Endodermal cell (in vitro differentiated cells): Measurements from ENCODE around the gene LARGE1. TPM values are rescaled to one million over a fixed set of nuclear protein-coding genes. Genes with fewer than 3 reads are reported as not detected.

Source experiments
- DNase-seq: peaks from one replicate; pipeline ENCODE4 v3.0.0-alpha.2; 2017
- H3K27ac ChIP-seq: 2 replicates; pipeline ENCODE4 v1.5.1; 2013; ENCODE audit warnings: mild to moderate bottlenecking, low read depth, low read length, moderate library complexity
- H3K27me3 ChIP-seq: 2 replicates; pipeline ENCODE4 v1.6.1; 2013; ENCODE audit warnings: mild to moderate bottlenecking, low read length, moderate library complexity; ENCODE audit not compliant: insufficient read depth, control insufficient read depth, poor library complexity, severe bottlenecking
- H3K36me3 ChIP-seq: 2 replicates; pipeline ENCODE4 v1.7.0; 2013; ENCODE audit warnings: mild to moderate bottlenecking, low read length, moderate library complexity; ENCODE audit not compliant: control insufficient read depth, insufficient read depth
- H3K4me1 ChIP-seq: one replicate; pipeline ENCODE4 v1.7.0; 2013; ENCODE audit warnings: low read length; ENCODE audit not compliant: control insufficient read depth, insufficient read depth
- H3K4me3 ChIP-seq: 2 replicates; pipeline ENCODE4 v1.5.1; 2013; ENCODE audit warnings: mild to moderate bottlenecking, low read length, moderate library complexity
- H3K9ac ChIP-seq: 2 replicates; pipeline ENCODE4 v1.6.1; 2013; ENCODE audit warnings: mild to moderate bottlenecking, low read length, moderate library complexity; ENCODE audit not compliant: poor library complexity, severe bottlenecking; ENCODE audit errors: extremely low read depth
- H3K9me3 ChIP-seq: 2 replicates; pipeline ENCODE4 v1.6.1; 2013; ENCODE audit warnings: mild to moderate bottlenecking, low read length, moderate library complexity; ENCODE audit not compliant: control insufficient read depth
- H3K27ac Mint-ChIP-seq: 2 replicates; pipeline ENCODE4 v1.8.0; 2020; ENCODE audit warnings: mixed read lengths
- H3K27me3 Mint-ChIP-seq: 2 replicates; pipeline ENCODE4 v1.8.0; 2021; ENCODE audit warnings: mild to moderate bottlenecking, mixed read lengths; ENCODE audit not compliant: insufficient read depth
- H3K36me3 Mint-ChIP-seq: 2 replicates; pipeline ENCODE4 v1.8.0; 2020; ENCODE audit warnings: low read depth, mixed read lengths
- H3K4me1 Mint-ChIP-seq: 2 replicates; pipeline ENCODE4 v1.8.0; 2020; ENCODE audit warnings: mixed read lengths
- H3K4me3 Mint-ChIP-seq: 2 replicates; pipeline ENCODE4 v1.8.0; 2020; ENCODE audit warnings: mild to moderate bottlenecking, moderate library complexity, mixed read lengths
- H3K9me3 Mint-ChIP-seq: 2 replicates; pipeline ENCODE4 v1.8.0; 2020; ENCODE audit warnings: mild to moderate bottlenecking, mixed read lengths
- CTCF ChIP-seq: fragments of 200-600 bp; sonication (generic); conservative IDR thresholded peaks from 2 replicates; pipeline ENCODE4 v1.5.0; 2021; ENCODE audit warnings: antibody characterized with exemption, mild to moderate bottlenecking
- WGBS, 2 experiments: methylation state at CpG; one replicate each; pipeline versions ENCODE4 v1.1.5 to v1.1.7; 2013; ENCODE audit warnings: missing lambda C conversion rate in 2 of 2, mixed read lengths in 1 of 2; ENCODE audit not compliant: insufficient coverage in 1 of 2, insufficient read length in 1 of 2; 5-methylcytosine and 5-hydroxymethylcytosine counted together
- total RNA-seq, 2 donors: library from RNA; stranded (reverse); fragmentation: NEBNext Ultra II Directional in 1 of 2; extraction: Animal tissue kit (Norgen Biotek cat#: 25700) in 1 of 2; gene quantifications; 2 replicates in 1 of 2; 3 replicates in 1 of 2; pipeline ENCODE4 v1.2.1, GENCODE V29; 2021

LARGE1 gene
- total RNA-seq, 2 donors from 2014 or later = 17.5 to 24.3 TPM

- H3K36me3 Mint-ChIP-seq = no peaks in the 10 kb centered on the region
- peaks cover 3% of the 10 kb centered on the region for H3K4me1 Mint-ChIP-seq
- H3K36me3 ChIP-seq = no peaks in the 10 kb centered on the region
- TF ChIP-seq CTCF = no peak
- H3K27ac ChIP-seq = no peak overlapping the region
- no peak for DNase-seq
- no peaks in the 10 kb centered on the region for H3K27me3 ChIP-seq
- no peak overlapping the region for H3K9ac ChIP-seq
- H3K4me3 Mint-ChIP-seq = no peak overlapping the region
- H3K4me1 ChIP-seq = no peaks in the 10 kb centered on the region
- no peak overlapping the region for H3K4me3 ChIP-seq
- H3K9me3 Mint-ChIP-seq = no peaks in the 10 kb centered on the region
- 79 to 95% methylated on average over 4 to 7 of the region's 7 CpGs for WGBS, 2 experiments
- H3K9me3 ChIP-seq = no peaks in the 10 kb centered on the region
- peaks cover 2% of the 10 kb centered on the region for H3K27me3 Mint-ChIP-seq
- no peak overlapping the region for H3K27ac Mint-ChIP-seq
These were observed 143.8 kb downstream of the LARGE1 start for GRCh38 chr22:33776491-33776890.

GRCh38 chr22:33774781-33775180 lies 145.5 kb downstream of the LARGE1 start:
- H3K36me3 ChIP-seq = no peaks in the 10 kb centered on the region
- Mint-ChIP-seq H3K27me3 (peaks cover 2% of the 10 kb centered on the region), H3K9me3 (no peaks in the 10 kb centered on the region), H3K4me1 (peaks cover 3% of the 10 kb centered on the region), H3K4me3 (no peak overlapping the region), H3K36me3 (no peaks in the 10 kb centered on the region), H3K27ac (no peak overlapping the region)
- no peak overlapping the region for H3K27ac ChIP-seq
- H3K4me3 ChIP-seq = no peak overlapping the region
- no peaks in the 10 kb centered on the region for H3K4me1 ChIP-seq
- TF ChIP-seq CTCF = no peak
- H3K27me3 ChIP-seq = no peaks in the 10 kb centered on the region
- DNase-seq = no peak
- H3K9me3 ChIP-seq = no peaks in the 10 kb centered on the region
- 97 to 98% methylated on average over 6 of the region's 6 CpGs for WGBS, 2 experiments
- no peak overlapping the region for H3K9ac ChIP-seq

- Mint-ChIP-seq H3K36me3 (no peaks in the 10 kb centered on the region), H3K4me1 (peaks cover 9% of the 10 kb centered on the region), H3K27ac (no peak overlapping the region), H3K4me3 (no peak overlapping the region), H3K27me3 (peaks cover 2% of the 10 kb centered on the region), H3K9me3 (no peaks in the 10 kb centered on the region)
- no peaks in the 10 kb centered on the region for H3K4me1 ChIP-seq
- H3K9me3 ChIP-seq = no peaks in the 10 kb centered on the region
- H3K4me3 ChIP-seq = no peak overlapping the region
- no peaks in the 10 kb centered on the region for H3K27me3 ChIP-seq
- no peak overlapping the region for H3K9ac ChIP-seq
- TF ChIP-seq CTCF = no peak
- 88 to 90% methylated on average over 3 to 6 of the region's 6 CpGs for WGBS, 2 experiments
- no peaks in the 10 kb centered on the region for H3K36me3 ChIP-seq
- no peak for DNase-seq
- no peak overlapping the region for H3K27ac ChIP-seq
These were observed 147.5 kb downstream of the LARGE1 start for GRCh38 chr22:33772745-33773144.
